Kidney epithelial cell (primary cell): ENCODE measurements around the gene SMPD2. TPM values are rescaled to one million over a fixed set of nuclear protein-coding genes. Genes with fewer than 3 reads are reported as not detected.

ENCODE experiments used
- DNase-seq: peaks from one replicate; pipeline ENCODE4 v3.0.0-alpha.2; 2010; ENCODE audit warnings: low read depth
- H3K27me3 ChIP-seq: 2 replicates; pipeline ENCODE4 v1.6.0; 2011; ENCODE audit warnings: low read length; ENCODE audit not compliant: control insufficient read depth, insufficient read depth
- H3K36me3 ChIP-seq: 2 replicates; pipeline ENCODE4 v1.5.1; 2011; ENCODE audit warnings: low read length; ENCODE audit not compliant: control insufficient read depth, insufficient read depth
- H3K4me3 ChIP-seq: 2 replicates; pipeline ENCODE4 v1.5.1; 2011; ENCODE audit warnings: low read depth, mild to moderate bottlenecking, control low read depth, low read length
- total RNA-seq: library from RNA; depleted of rRNA; stranded (reverse); fragments of >200 nt; gene quantifications from 2 replicates; pipeline ENCODE4 v1.2.3, GENCODE V29; 2015
- TF ChIP-seq, protein P1 (sequence below): IDR thresholded peaks from 2 replicates; pipeline ENCODE4 v1.5.1; 2011; ENCODE audit warnings: mild to moderate bottlenecking, moderate library complexity, low read length, control low read depth, inconsistent platforms; ENCODE audit not compliant: insufficient read depth, poor library complexity, severe bottlenecking

The SMPD2 gene
- total RNA-seq, 1 donor from 2014 or later = 17.0 TPM

DNA sequence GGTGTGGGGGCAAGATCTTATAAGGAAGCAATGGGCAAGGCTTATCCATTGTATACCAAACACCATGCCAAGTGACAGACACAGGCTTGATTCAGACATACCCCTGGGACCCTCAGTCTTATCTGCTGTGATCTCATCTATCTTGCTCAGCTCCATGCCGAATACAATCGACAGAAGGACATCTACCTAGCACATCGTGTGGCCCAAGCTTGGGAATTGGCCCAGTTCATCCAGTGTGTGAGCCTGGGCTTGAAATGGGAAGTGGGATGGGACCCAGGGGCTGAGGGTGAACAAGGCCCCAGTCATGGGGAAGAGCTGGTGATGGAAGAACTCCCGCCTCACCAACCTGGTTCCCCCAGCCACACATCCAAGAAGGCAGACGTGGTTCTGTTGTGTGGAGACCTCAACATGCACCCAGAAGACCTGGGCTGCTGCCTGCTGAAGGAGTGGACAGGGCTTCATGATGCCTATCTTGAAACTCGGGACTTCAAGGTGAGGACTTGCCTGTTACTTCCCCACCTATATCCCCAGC is 1.9 kb downstream of the SMPD2 start:
- no peak for DNase-seq
- TF ChIP-seq, protein P1, sequence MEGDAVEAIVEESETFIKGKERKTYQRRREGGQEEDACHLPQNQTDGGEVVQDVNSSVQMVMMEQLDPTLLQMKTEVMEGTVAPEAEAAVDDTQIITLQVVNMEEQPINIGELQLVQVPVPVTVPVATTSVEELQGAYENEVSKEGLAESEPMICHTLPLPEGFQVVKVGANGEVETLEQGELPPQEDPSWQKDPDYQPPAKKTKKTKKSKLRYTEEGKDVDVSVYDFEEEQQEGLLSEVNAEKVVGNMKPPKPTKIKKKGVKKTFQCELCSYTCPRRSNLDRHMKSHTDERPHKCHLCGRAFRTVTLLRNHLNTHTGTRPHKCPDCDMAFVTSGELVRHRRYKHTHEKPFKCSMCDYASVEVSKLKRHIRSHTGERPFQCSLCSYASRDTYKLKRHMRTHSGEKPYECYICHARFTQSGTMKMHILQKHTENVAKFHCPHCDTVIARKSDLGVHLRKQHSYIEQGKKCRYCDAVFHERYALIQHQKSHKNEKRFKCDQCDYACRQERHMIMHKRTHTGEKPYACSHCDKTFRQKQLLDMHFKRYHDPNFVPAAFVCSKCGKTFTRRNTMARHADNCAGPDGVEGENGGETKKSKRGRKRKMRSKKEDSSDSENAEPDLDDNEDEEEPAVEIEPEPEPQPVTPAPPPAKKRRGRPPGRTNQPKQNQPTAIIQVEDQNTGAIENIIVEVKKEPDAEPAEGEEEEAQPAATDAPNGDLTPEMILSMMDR = no peak
- Histone ChIP-seq H3K27me3 (no peaks in the 10 kb centered on the region), H3K4me3 (no peak overlapping the region), H3K36me3 (peaks cover 2% of the 10 kb centered on the region)

DNA sequence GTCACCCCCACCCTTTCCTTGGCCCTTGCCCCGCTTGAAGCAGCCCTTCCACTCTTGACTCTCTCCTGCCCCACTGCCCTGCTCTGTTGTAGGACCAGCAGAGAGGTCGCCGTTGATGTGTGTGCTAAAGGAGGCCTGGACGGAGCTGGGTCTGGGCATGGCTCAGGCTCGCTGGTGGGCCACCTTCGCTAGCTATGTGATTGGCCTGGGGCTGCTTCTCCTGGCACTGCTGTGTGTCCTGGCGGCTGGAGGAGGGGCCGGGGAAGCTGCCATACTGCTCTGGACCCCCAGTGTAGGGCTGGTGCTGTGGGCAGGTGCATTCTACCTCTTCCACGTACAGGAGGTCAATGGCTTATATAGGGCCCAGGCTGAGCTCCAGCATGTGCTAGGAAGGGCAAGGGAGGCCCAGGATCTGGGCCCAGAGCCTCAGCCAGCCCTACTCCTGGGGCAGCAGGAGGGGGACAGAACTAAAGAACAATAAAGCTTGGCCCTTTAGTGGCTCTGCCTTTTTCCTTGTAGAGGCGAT is 3.0 kb downstream of the SMPD2 start:
- TF ChIP-seq, protein P1 = no peak
- peaks cover 2% of the 10 kb centered on the region for H3K36me3 ChIP-seq
- H3K27me3 ChIP-seq = no peaks in the 10 kb centered on the region
- no peak for DNase-seq
- no peak overlapping the region for H3K4me3 ChIP-seq

DNA sequence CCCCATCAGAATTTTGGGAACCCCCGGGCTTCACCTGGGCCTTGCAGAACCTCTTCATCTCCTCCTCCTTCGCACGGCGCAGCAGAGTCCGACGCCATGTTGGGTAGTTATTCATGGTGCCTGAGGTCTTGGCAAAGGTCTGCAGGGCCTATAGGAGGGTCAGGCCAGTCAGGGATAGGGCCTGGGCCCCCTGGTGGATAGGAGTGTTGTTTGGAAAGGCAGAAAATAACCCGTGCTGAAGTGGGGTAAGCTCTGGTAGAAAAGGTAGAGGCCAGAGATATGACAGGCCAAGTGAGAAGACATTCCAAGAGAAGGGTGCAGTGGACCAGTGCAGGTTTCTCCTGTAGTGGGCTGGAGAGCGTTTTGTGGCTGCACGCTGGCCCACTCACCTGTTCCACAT is 4.9 kb downstream of the SMPD2 start:
- Histone ChIP-seq H3K4me3 (no peak overlapping the region), H3K27me3 (no peaks in the 10 kb centered on the region), H3K36me3 (peaks cover 2% of the 10 kb centered on the region)
- TF ChIP-seq, protein P1 = peak; percentile 14
- DNase-seq = no peak

- Histone ChIP-seq H3K4me3 (no peak overlapping the region), H3K27me3 (no peaks in the 10 kb centered on the region), H3K36me3 (peaks cover 2% of the 10 kb centered on the region)
- DNase-seq = no peak
- TF ChIP-seq, protein P1 = no peak
These were observed 5.5 kb downstream of the SMPD2 start for GRCh38 chr6:109446072-109446471.

DNA sequence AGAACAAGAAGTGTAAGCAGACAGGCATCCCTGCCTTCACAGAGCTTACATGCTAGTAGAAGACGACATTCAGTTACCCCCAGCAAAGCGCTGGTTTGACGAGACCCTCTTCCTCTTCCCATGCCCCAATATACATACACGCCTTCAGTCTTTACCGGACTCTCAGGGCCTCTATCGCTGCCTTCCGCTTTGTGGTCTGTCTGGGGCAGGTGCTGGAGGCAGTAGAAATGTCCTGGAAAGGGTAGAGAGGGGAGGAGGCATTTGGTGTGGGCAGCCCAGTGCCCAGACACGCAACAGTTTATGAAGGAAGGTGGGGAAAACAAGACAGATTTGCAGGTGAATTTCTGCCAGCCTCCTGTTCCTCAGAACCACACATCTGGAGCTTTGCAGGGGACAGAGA is 6.0 kb downstream of the SMPD2 start:
- no peak overlapping the region for H3K4me3 ChIP-seq
- no peak for DNase-seq
- TF ChIP-seq, protein P1 = no peak
- no peaks in the 10 kb centered on the region for H3K27me3 ChIP-seq
- peaks cover 2% of the 10 kb centered on the region for H3K36me3 ChIP-seq

DNA sequence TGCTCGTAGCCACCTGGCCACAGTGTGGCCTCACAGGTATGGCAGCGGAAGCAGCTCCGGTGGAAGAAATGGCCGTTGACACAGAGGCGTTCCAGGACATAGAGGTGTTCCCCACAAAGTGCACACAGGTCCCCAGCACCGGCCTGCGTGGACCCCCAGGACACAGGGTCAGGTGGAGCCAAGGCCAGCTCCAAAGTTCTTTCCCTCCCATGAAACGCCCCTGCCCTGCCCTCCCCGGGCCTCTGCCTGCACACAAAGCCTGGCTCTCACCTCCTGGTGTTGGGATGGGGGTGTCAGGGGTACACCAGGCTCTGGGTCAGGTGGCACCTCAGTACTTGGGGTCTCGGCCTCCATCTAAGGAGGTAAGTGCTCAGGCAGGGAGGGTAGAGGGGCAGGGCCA is 6.6 kb downstream of the SMPD2 start:
- Histone ChIP-seq H3K4me3 (no peak overlapping the region), H3K27me3 (no peaks in the 10 kb centered on the region), H3K36me3 (peaks cover 2% of the 10 kb centered on the region)
- TF ChIP-seq, protein P1 = no peak
- no peak for DNase-seq
